ENCODE results near the gene CREBBP. TPM values are rescaled to one million over a fixed set of nuclear protein-coding genes. Genes with fewer than 3 reads are reported as not detected.

The CREBBP gene
- total and polyA plus RNA-seq, 9 of the 15 experiments (the other 6 are each of a cell fraction or from before 2014, with no cell fraction given) = 0.70 to 24.8 (median 5.6) TPM

- TF ChIP-seq CREM (IDR thresholded peaks at IDR 0.05; ENCODE audit: low read depth) = peak; percentile 83
- TF ChIP-seq FUS (optimal IDR thresholded peaks at IDR 0.05; ENCODE audit: low read depth, low read length) = no peak
- TF ChIP-seq ZNF12 (CRISPR knock-in tag; IDR thresholded peaks at IDR 0.05) = peak; percentile 31; the same call in 1 of the 2 replicates
- no peak for TF ChIP-seq STAT5B (CRISPR knock-in tag; IDR thresholded peaks at IDR 0.05)
- peak; percentile 86 for TF ChIP-seq ZFX (CRISPR knock-in tag; IDR thresholded peaks at IDR 0.05)
- TF ChIP-seq THRAP3 (IDR thresholded peaks at IDR 0.05; ENCODE audit: borderline replicate concordance) = no peak
- TF ChIP-seq ZNF146 (CRISPR knock-in tag; IDR thresholded peaks at IDR 0.05; ENCODE audit: unreplicated experiment) = no peak
- TF ChIP-seq ZNF592 (IDR thresholded peaks at IDR 0.05) = peak; percentile 48; the same call in 1 of the 2 replicates
- peak; percentile 74 for TF ChIP-seq CXXC5 (CRISPR knock-in tag; IDR thresholded peaks at IDR 0.05)
- TF ChIP-seq ARHGAP35 (IDR thresholded peaks at IDR 0.05; ENCODE audit: partially characterized antibody) = no peak
- no peak for TF ChIP-seq BHLHE40 (IDR thresholded peaks at IDR 0.05; ENCODE audit: low read length)
- TF ChIP-seq, protein P1, sequence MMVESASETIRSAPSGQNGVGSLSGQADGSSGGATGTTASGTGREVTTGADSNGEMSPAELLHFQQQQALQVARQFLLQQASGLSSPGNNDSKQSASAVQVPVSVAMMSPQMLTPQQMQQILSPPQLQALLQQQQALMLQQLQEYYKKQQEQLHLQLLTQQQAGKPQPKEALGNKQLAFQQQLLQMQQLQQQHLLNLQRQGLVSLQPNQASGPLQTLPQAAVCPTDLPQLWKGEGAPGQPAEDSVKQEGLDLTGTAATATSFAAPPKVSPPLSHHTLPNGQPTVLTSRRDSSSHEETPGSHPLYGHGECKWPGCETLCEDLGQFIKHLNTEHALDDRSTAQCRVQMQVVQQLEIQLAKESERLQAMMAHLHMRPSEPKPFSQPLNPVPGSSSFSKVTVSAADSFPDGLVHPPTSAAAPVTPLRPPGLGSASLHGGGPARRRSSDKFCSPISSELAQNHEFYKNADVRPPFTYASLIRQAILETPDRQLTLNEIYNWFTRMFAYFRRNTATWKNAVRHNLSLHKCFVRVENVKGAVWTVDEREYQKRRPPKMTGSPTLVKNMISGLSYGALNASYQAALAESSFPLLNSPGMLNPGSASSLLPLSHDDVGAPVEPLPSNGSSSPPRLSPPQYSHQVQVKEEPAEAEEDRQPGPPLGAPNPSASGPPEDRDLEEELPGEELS (CRISPR knock-in tag; IDR thresholded peaks at IDR 0.05; ENCODE audit: borderline replicate concordance) = no peak
- TF ChIP-seq, protein P2, sequence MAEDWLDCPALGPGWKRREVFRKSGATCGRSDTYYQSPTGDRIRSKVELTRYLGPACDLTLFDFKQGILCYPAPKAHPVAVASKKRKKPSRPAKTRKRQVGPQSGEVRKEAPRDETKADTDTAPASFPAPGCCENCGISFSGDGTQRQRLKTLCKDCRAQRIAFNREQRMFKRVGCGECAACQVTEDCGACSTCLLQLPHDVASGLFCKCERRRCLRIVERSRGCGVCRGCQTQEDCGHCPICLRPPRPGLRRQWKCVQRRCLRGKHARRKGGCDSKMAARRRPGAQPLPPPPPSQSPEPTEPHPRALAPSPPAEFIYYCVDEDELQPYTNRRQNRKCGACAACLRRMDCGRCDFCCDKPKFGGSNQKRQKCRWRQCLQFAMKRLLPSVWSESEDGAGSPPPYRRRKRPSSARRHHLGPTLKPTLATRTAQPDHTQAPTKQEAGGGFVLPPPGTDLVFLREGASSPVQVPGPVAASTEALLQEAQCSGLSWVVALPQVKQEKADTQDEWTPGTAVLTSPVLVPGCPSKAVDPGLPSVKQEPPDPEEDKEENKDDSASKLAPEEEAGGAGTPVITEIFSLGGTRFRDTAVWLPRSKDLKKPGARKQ (CRISPR knock-in tag; IDR thresholded peaks at IDR 0.05) = no peak
- no peak for TF ChIP-seq ZNF444 (CRISPR knock-in tag; IDR thresholded peaks at IDR 0.05)
- TF ChIP-seq MAZ (CRISPR knock-in tag; conservative IDR thresholded peaks at IDR 0.05 in 1 of 2, IDR thresholded peaks at IDR 0.05 in 1 of 2) = peak; percentile 65 to 75
- TF ChIP-seq KDM2B (CRISPR knock-in tag; IDR thresholded peaks at IDR 0.05) = no peak
- TF ChIP-seq, protein P3, sequence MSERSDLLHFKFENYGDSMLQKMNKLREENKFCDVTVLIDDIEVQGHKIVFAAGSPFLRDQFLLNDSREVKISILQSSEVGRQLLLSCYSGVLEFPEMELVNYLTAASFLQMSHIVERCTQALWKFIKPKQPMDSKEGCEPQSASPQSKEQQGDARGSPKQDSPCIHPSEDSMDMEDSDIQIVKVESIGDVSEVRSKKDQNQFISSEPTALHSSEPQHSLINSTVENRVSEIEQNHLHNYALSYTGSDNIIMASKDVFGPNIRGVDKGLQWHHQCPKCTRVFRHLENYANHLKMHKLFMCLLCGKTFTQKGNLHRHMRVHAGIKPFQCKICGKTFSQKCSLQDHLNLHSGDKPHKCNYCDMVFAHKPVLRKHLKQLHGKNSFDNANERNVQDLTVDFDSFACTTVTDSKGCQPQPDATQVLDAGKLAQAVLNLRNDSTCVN (CRISPR knock-in tag; IDR thresholded peaks at IDR 0.05) = no peak
- no peak for TF ChIP-seq NFIX (CRISPR knock-in tag; IDR thresholded peaks at IDR 0.05; ENCODE audit: low read depth)
- TF ChIP-seq FOS (IDR thresholded peaks at IDR 0.05; ENCODE audit: extremely low read depth, insufficient read length) = no peak
These were observed at the start of gene CREBBP (continued) for GRCh38 chr16:3880623-3881498.

Data from K562 (cell line).